ENCODE measurements around the gene SUCLG1. TPM values are rescaled to one million over a fixed set of nuclear protein-coding genes. Genes with fewer than 3 reads are reported as not detected.
"Not testable (repeated sequence)": the region's sequence is repeated elsewhere in the genome, so short reads cannot be mapped to it uniquely, and the experiment has no call there.

The SUCLG1 gene
- total RNA-seq, 1 donor from 2014 or later: 55.0 TPM

DNA sequence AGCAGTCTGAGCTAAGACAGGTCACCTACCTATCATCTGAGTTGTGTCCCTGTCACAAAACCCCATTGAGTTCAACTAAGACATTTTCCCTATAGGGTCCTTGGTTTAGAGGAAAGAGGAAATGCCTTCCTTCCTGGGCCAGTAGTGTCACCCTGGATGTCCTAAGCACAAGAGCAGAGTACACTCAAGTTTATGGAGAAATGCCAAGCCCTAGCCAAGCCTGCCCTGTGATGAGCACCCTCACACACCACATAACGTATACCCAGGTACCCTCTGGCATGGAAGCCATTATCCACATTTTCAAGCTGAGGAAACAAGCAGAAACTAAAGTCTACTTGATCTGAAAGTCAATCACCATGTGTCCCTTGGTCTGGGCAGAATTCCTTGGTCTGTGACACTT, 37.3 kb downstream of the SUCLG1 start:
- DNase-seq (ENCODE audit: low read depth in 2 of 2): no peak

DNA sequence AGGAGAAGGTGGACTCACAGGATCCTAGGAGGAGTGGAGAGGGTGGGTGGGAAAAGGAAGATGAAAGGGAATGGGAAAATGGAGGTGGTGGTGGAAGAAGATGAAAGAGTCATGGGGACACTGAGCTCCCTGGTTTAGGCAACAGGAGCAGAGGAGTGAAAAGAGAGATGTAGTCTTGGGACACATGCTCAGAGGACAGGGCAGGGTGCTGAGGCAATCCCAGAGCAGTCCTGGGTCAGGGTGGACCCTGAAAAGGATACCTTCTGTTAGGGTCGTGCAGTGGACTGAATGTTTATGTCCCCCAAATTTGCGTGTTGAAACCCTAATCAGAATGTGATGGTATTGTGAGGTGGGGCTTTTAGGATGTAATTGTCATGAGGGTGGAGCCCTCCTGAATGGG, 37.9 kb downstream of the SUCLG1 start:
- no peak for DNase-seq (ENCODE audit: low read depth in 2 of 2)

DNA sequence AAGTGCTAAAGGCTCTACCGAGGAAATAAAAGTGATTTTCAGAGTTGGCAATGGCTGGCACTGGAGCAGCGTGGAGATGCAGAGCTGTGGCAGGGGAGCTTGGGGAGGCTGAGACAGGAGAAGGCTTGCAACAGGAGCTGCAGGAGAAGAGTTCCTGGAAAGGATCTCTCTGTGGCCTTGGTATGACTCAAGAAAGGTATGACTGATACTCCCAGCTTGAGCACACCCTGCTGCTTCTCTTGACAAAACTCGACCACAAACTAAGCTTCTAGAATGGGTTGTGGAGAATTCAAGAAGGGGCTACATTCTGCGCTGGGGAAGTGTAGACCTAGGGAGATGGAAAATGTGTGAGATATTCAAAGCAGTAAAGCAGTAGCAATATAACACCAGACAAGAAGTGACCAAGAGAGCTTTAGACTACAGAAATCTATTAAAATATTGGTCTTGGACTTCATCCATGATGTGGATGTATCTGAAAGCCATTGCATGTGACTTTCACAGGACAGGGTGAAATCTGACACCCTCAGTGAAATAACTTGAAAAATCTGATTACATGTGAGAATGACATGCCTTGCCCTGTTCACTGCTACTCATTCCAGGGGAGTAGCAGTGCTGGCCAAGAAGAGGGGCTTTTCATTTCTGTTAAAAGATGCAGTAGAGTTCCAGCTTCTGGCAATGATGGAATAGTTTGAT, 41.5 kb downstream of the SUCLG1 start:
- no peak for DNase-seq (ENCODE audit: low read depth in 2 of 2)

DNA sequence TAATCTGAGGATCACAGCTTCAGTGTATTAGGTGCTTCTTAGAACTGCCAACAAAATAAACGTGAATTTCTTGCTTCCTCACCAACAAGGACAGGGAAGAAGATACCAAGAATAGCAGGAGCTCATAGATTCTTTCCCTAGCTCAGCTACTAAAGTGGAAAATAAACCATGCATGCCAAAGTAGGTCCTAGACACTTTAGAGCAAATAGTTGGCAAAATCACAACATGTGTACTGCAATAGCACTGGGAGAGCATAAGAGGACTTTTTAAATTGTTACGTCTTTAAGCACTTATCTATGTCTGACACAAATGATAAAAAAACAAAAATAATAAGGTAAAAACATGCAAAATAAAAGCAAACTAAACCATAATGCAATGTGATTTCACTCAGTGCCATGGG, 49.5 kb downstream of the SUCLG1 start:
- DNase-seq (ENCODE audit: low read depth in 2 of 2): no peak

DNA sequence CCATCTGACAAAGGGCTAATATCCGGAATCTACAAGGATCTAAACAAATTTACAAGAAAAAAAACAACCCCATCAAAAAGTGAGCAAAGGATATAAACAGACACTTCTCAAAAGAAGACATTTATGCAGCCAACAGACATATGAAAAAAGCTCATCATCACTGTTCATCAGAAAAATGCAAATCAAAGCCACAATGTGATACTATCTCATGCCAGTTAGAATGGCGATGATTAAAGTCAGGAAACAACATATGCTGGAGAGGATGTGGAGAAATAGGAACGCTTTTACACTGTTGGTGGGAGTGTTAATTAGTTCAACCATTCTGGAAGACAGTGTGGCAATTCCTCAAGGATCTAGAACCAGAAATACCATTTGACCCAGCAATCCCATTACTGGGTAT, 57.0 kb downstream of the SUCLG1 start:
- DNase-seq (ENCODE audit: low read depth in 2 of 2): not testable (repeated sequence)

DNA sequence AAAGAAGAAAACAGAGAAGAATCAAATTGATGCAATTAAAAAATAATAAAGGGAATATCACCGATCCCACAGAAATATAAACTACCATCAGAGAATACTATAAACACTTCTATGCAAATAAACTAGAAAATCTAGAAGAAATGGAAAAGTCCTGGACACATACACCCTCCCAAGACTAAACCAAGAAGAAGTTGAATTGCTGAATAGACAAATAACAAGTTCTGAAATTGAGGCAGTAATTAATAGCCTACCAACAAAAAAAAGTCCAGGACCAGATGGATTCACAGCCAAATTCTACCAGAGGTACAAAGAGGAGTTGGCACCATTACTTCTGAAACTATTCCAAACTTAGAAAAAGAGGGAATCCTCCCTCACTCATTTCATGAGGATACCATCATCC, 59.2 kb downstream of the SUCLG1 start:
- DNase-seq (ENCODE audit: low read depth in 2 of 2): not testable (repeated sequence)

DNA sequence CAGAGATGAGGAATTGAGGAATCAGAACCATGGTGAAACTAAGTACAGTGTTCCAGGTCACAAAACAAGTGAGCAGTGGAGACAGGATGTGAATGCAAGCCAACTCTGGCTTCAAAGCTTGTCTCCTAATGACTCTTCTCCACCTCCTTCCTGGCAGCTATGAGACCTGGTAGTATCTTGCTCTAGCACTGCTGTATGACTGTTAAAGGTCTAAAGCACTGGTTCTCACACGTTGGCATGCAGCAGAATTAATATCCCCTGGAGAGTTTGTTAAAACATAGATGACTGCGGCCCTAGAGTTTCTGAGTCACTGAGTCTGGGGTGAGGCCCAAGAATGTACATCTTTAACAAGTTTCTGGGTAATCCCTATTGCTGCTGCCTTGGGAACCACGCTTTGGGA, 63.3 kb downstream of the SUCLG1 start:
- no peak for DNase-seq (ENCODE audit: low read depth in 2 of 2)

DNA sequence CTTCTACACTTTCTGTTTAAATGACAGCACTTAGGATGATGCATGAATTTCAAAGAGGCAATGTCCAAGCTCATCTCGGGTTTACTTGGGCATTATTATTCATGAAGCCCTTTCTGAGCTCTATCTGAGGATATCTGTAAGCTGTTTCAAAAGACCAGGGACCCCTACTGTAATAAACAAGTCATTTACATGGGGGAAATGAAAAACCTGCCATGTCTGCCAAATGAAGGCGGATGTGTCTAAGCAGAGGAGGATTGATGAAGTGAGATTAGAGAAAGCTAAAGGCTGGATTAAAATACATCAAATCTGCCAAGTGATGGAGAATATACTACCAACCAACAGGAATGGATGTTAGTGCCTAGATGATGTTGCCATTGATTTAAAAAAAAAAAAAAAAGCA, 64.5 kb downstream of the SUCLG1 start:
- no peak for DNase-seq (ENCODE audit: low read depth in 2 of 2)

DNA sequence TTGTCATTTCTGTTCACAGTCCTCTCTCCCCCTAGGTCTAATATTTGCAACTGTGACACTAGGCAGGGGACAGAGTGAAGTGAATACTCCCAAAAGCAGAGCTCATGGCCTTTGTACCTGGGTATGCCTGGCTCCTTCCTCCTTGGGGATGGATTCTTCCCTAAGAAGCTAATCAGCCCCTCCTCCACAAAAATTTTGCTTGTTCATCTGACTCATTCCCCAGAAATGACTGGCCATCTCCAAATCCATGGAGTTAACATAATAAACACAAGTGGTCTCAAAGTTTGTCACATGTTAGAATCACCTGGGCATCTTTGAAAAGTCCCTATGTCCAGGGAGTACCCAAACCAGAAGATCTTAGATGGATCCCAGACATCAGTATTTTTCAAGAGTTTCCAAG, 65.3 kb downstream of the SUCLG1 start:
- no peak for DNase-seq (ENCODE audit: low read depth in 2 of 2)

DNA sequence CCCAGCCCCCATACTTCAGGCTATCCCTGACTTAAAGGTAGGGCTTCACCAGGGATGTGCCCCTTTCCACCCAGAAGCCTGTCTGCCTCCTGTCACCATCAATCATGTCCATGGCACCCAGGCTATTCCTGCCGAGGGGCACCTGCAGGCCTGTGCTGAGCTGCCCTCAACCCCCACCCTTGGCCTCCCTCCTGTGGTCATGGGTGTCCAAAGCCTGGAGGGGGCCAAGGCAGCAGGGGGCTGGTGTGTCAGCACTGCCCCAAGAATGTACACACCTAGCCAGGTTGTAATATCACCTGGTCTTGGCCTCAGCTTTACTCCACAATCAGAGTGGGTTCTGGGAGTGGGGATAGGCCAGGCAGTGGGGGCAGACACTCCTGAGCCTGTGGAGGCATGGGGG, 69.3 kb downstream of the SUCLG1 start:
- DNase-seq (ENCODE audit: low read depth in 2 of 2): no peak

DNA sequence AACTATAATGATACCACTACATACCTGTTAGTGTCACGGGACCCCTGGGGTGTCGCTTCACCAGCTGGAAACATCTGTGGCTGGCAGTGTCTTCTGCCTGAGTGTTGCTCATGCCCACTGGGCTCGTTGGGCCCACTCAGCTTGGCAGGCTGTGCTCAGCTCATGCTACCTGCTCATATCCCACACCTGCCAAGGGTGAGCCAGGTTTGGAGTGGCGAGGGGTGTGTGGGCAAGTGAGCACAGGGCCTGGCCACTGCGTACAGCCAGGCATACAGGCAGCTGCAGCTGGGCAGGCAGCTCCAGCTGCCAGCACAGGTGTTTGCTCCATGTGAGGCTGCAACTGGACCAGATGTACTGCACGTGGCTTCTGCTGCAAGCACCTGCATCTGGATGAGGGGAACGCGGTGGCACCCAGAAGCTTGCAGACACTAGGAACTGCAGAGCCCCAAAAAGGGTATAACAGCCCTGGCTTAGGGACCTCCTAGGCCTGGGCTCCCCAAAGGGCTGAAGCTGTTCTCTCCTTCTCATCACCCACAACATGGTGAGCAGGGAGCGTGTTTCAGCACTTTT, 70.1 kb downstream of the SUCLG1 start:
- no peak for DNase-seq (ENCODE audit: low read depth in 2 of 2)

DNA sequence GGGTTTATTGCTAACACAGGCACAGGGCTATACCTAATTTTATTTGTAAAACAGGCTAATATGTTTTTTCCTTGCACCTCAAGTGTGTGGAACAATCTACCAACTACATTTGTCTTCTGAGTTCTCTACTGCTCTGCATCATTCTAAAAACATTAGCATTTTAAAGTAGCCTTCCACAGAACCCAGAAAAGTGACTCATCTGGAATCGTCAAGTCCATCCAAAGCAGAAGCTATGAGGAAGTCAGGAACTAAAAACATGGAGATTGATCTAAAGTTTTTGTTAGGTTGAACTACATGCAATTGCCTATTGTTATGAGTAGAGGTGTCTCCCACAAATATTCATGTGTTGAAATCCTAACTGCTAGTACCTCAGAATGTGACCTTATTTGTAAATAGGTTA, 70.9 kb downstream of the SUCLG1 start:
- no peak for DNase-seq (ENCODE audit: low read depth in 2 of 2)

DNA sequence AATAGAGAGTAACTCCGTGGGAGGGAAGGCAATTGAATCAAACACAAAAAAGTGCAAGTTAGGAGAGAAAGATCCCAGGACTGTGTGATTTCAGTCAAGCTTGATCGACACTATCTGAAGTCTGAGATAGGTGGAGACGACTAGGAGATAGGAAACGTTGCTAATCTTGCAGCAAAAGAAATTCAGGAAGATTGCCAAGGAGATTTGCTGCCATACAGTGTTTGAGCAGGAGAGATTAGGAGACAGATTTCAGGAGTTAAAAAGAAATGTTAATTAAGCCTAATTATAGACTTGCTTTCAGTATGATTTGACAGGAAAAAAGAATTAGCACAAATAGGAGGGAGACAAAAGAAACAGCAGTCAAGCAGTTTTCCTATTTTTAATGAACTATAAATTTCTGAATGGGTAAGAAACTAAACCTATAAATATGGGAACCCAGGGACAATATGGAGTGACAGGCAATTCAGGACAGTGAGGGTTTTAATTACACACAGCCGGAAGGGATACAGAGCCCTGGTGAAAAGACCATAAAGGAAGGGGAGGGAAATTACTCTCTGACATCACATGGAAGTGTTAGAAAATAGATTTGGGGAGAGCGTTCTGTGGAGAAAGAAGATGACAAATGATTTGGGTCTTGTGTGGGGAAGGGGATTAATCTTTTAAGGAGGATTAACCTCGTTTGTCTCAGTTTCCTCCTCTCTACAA, 72.6 kb downstream of the SUCLG1 start:
- no peak for DNase-seq (ENCODE audit: low read depth in 2 of 2)

DNA sequence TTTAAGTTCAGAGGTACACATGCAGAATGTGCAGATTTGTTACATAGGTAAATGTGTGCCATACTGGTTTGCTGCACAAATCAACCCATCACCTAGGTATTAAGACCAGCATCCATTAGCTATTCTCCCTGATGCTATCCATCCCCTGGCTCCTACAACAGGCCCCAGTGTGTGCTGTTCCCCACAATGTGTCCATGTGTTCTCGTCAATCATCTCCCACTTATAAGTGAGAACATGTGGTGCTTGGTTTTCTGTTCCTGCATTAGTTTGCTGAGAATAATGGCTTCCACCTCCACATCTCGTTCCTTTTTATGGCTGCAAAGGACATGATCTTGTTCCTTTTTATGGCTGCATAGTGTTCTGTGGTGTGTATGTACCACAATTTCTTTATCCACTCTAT, 75.8 kb downstream of the SUCLG1 start:
- no peak for DNase-seq (ENCODE audit: low read depth in 2 of 2)

DNA sequence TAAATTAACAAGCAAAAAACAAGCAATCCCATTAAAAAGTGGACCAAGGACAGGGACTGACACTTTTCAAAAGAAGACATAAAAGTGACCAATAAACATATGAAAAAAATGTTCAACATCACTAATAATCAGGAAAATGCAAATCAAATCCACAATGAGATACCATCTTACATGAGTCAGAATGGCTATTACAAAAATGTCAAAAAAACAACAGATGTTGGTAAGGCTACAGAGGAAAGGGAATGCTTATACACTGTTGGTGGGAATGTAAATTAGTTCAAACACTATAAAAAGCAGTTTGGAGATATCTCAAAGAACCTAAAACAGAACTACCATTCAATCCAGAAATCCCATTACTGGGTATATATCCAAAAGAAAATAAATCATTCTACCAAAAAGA, 78.2 kb downstream of the SUCLG1 start:
- no peak for DNase-seq (ENCODE audit: low read depth in 2 of 2)

DNA sequence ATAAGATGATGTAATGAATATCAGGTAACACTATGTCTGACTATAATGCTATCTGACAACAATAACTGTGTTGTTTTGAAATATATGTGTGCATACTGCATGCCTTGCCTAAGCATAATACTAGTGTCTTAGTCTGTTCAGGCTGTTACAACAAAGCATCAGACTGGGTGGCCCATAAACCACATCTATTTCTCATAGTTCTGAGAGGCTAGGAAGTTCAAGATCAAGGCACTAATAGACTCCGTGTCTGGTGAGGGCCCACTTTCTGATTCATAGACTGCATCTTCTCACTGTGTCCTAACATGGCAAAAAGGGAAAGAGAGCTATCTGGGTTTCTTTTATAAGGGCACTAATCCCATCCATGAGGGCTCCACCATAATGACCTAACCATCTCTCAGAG, 80.1 kb downstream of the SUCLG1 start:
- DNase-seq (ENCODE audit: low read depth in 2 of 2): no peak

DNA sequence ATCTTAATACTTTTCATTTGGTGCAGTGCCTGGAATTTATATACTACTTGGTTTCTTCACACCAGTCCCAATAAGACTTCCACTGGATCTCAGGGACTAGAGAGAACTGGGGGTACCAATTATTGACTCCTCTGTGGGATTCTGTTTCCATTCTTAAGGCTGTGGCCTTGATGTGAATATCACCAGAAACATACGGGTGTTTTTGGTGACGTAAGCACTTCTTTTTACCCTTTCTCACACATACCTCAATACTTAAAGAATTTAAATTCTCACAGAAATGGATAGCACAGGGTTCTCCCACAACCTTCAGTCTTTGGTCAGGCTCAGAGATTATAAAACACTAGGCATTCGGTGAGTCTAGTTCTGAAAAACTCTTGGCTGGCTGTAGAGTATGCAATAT, 84.1 kb downstream of the SUCLG1 start:
- no peak for DNase-seq (ENCODE audit: low read depth in 2 of 2)

DNA sequence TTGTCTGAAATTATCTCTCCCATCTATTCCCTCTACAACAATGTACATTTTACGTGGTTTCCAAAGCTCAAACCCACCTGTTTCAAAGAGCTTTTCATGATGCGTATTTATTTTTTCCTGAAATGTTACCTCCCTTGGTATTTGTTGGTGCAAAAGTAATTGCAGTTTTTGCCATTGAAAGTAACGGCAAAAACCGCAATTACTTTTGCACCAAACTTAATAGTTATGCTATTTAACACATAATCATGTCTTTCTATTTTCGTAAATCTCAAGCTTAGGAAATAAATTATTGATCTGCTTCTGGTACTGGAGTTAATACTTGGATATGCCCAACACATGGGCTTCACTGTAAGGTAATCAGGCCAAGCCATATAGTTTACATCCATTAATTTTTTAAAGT, 85.2 kb downstream of the SUCLG1 start:
- no peak for DNase-seq (ENCODE audit: low read depth in 2 of 2)

Other genes starting within 250 kb of the SUCLG1 start
- under 0.01 TPM in 1 of 2 replicates, not detected in the other for gene DNAH6, start 57.2 kb upstream of the SUCLG1 start, total RNA-seq

All from lung microvascular endothelial cell (primary cell).